Tibial artery (tissue), 4 donors: ENCODE results near the gene TTLL9.

Source experiments
- DNase-seq, 2 donors: peaks; one replicate each; pipeline ENCODE4 v3.0.0-alpha.2; 2019
- H3K27ac ChIP-seq, 2 donors: fragments of 200-600 bp; sonication (generic) in 1 of 2; 1 replicate in 1 of 2; 2 replicates in 1 of 2; pipeline ENCODE4 v1.5.1; 2018 to 2019; ENCODE audit warnings: mild to moderate bottlenecking in 1 of 2
- H3K27me3 ChIP-seq, 2 donors: fragments of 200-600 bp; sonication (generic) in 1 of 2; one replicate each; pipeline versions ENCODE4 v1.5.1 to v1.6.0; 2016 to 2019
- H3K36me3 ChIP-seq, 3 donors: fragments of 200-600 bp; sonication (generic) in 2 of 3; one replicate each; pipeline ENCODE4 v1.5.1; 2016 to 2019; ENCODE audit warnings: mild to moderate bottlenecking in 2 of 3
- H3K4me1 ChIP-seq, 4 donors: fragments of 200-600 bp; sonication (generic) in 2 of 4; 1 replicate in 3 of 4; 2 replicates in 1 of 4; pipeline ENCODE4 v1.5.1; 2016 to 2019
- H3K4me3 ChIP-seq, 2 donors: fragments of 200-600 bp; sonication (generic) in 1 of 2; 1 replicate in 1 of 2; 2 replicates in 1 of 2; pipeline ENCODE4 v1.5.1; 2018 to 2019; ENCODE audit warnings: mild to moderate bottlenecking in 2 of 2
- H3K9me3 ChIP-seq, 3 donors: fragments of 200-600 bp; sonication (generic) in 1 of 3; one replicate each; pipeline ENCODE4 v1.5.1; 2016 to 2019
- CTCF ChIP-seq, 2 experiments: fragments of 200-600 bp in 1 of 2; fragments of 450-650 bp in 1 of 2; IDR thresholded peaks; one replicate each; pipeline ENCODE4 v1.5.1; 2017 to 2019; ENCODE audit warnings: antibody characterized with exemption in 2 of 2, mild to moderate bottlenecking in 1 of 2, moderate library complexity in 1 of 2
- intact Hi-C: fragments of 100-400 bp; cut with DNase I; formaldehyde crosslinking; loops from one replicate; pipeline ENCODE4 v1.15.0; 2023; ENCODE audit warnings: low total_unique reads

Gene TTLL9

DNA sequence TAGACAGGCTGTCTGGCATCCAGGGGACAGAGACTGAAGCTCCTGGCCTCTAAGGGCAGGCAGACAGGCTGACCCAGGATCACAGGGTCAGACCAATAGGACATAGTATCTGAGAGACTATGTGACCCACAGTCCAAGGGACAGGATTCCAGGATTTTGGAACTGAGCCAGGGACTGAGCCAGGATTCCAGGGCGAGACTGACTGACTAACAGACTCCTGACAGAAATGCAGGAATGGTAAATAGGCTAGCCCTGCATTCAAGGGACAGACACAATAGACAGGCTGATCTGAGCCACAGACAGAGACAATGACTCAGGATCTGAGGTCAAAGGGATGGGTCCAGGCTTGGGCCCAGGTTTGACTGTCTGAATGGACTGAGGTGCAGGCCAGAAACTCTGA is 117.3 kb downstream of the TTLL9 start:
- Histone ChIP-seq H3K27ac (no peak overlapping the region), H3K36me3 (no peaks in the 10 kb centered on the region), H3K4me1 (no peaks in the 10 kb centered on the region), H3K4me3 (no peak overlapping the region), H3K9me3 (no peaks in the 10 kb centered on the region), H3K27me3 (peaks cover 0 to 3% of the 10 kb centered on the region in 2 donors)
- intact Hi-C loops, result no loop called here
- no peak for TF ChIP-seq CTCF (IDR thresholded peaks at IDR 0.05)
- DNase-seq, result no peak

DNA sequence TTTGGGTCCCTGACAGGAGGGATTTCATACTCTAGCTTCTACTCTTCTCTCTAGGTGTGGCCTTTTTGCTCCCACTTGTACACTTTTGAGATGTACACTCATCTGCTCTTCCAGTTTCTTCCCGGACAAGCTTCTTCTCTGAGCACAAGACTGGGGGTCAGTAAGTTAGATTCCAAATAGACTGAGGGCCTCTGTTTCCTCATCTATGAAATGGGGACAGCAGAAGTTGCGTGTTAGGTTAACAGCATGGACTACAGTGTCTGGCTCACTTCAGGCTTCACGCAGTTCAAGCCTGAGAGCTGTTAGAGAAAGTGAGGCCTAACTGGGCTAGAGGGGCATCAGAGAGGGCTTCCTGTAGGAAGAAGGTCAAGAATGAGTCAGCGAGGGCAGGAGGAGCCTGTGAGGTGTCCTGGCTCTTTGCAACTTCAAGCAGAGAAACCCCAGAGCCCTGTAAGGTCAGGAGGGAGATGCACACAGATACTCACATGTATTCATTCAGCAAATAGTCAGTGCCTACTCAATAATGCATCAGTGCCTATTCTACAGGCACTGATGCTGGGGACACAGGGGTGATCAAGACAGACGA is 118.1 kb downstream of the TTLL9 start:
- no peak for DNase-seq
- Histone ChIP-seq H3K4me3 (no peak overlapping the region), H3K27ac (no peak overlapping the region), H3K9me3 (no peaks in the 10 kb centered on the region), H3K27me3 (peaks cover 0 to 9% of the 10 kb centered on the region in 2 donors), H3K4me1 (no peaks in the 10 kb centered on the region), H3K36me3 (no peaks in the 10 kb centered on the region)
- intact Hi-C loops, result no loop called here
- TF ChIP-seq CTCF (IDR thresholded peaks at IDR 0.05), result no peak

GRCh38 chr20:31989030-31989645 is 118.7 kb downstream of the TTLL9 start:
- intact Hi-C loops, result no loop called here
- H3K4me1 ChIP-seq, result no peaks in the 10 kb centered on the region
- DNase-seq, result no peak
- no peak overlapping the region for H3K4me3 ChIP-seq
- H3K36me3 ChIP-seq, result no peaks in the 10 kb centered on the region
- no peak overlapping the region for H3K27ac ChIP-seq
- peaks cover 0 to 15% of the 10 kb centered on the region in 2 donors for H3K27me3 ChIP-seq
- no peak for TF ChIP-seq CTCF (IDR thresholded peaks at IDR 0.05)
- H3K9me3 ChIP-seq, result no peaks in the 10 kb centered on the region

- no peak overlapping the region for H3K4me3 ChIP-seq
- H3K4me1 ChIP-seq, result peaks cover 0 to 5% (median 0%) of the 10 kb centered on the region in 4 donors
- intact Hi-C loops, result no loop called here
- H3K27me3 ChIP-seq, result peaks cover 0 to 29% of the 10 kb centered on the region in 2 donors
- no peaks in the 10 kb centered on the region for H3K36me3 ChIP-seq
- TF ChIP-seq CTCF (IDR thresholded peaks at IDR 0.05), result no peak
- DNase-seq, result no peak
- H3K27ac ChIP-seq, result no peak overlapping the region
- H3K9me3 ChIP-seq, result no peaks in the 10 kb centered on the region
These were observed 120.4 kb downstream of the TTLL9 start for GRCh38 chr20:31990641-31991338.

GRCh38 chr20:31991339-31991705 is 120.9 kb downstream of the TTLL9 start:
- TF ChIP-seq CTCF (IDR thresholded peaks at IDR 0.05), result no peak
- H3K4me3 ChIP-seq, result no peak overlapping the region
- DNase-seq, result no peak
- peaks cover 0 to 5% (median 0%) of the 10 kb centered on the region in 4 donors for H3K4me1 ChIP-seq
- no peak overlapping the region for H3K27ac ChIP-seq
- H3K27me3 ChIP-seq, result peaks cover 0 to 35% of the 10 kb centered on the region in 2 donors
- H3K36me3 ChIP-seq, result no peaks in the 10 kb centered on the region
- no peaks in the 10 kb centered on the region for H3K9me3 ChIP-seq
- intact Hi-C loops, result no loop called here
